GM13976 (cell line): ENCODE measurements around the gene PLXNB3.

Experiments used
- DNase-seq: peaks from one replicate; pipeline ENCODE4 v3.0.0; 2012; ENCODE audit warnings: low spot score
- CTCF ChIP-seq: IDR thresholded peaks from 2 replicates; pipeline ENCODE4 v1.5.1; 2012; ENCODE audit warnings: borderline replicate concordance, mild to moderate bottlenecking; ENCODE audit not compliant: insufficient read depth; ENCODE audit errors: extremely low read depth, missing control alignments, control extremely low read depth
- in situ Hi-C: fragments of 300-500 bp; cut with MboI; formaldehyde crosslinking; loops from one replicate; pipeline ENCODE4 v1.12.0; 2022; ENCODE audit warnings: low sequenced_read_pairs, mixed read lengths, inconsistent platforms; ENCODE audit not compliant: unreplicated experiment

Gene PLXNB3

GRCh38 chrX:153732401-153732800, 31.6 kb upstream of the PLXNB3 start:
- no peak for DNase-seq
- in situ Hi-C loops, result no loop called here
- no peak for TF ChIP-seq CTCF

- DNase-seq, result no peak
- no peak for TF ChIP-seq CTCF
- in situ Hi-C loops, result no loop called here
Measured at GRCh38 chrX:153733651-153734240, 30.3 kb upstream of the PLXNB3 start.

- TF ChIP-seq CTCF, result no peak
- DNase-seq, result no peak
- in situ Hi-C loops, result no loop called here
Measured at GRCh38 chrX:153734871-153735270, 29.2 kb upstream of the PLXNB3 start.

- TF ChIP-seq CTCF, result no peak
- DNase-seq, result no peak
- in situ Hi-C loops, result no loop called here
Measured at GRCh38 chrX:153735274-153735673, 28.8 kb upstream of the PLXNB3 start.

- in situ Hi-C loops, result no loop called here
- TF ChIP-seq CTCF, result no peak
- no peak for DNase-seq
Measured at GRCh38 chrX:153736071-153736820, 27.8 kb upstream of the PLXNB3 start.

GRCh38 chrX:153736871-153737441, 27.1 kb upstream of the PLXNB3 start:
- no peak for DNase-seq
- TF ChIP-seq CTCF, result no peak
- in situ Hi-C loops, result no loop called here
